NB4 (cell line): ENCODE data around the gene GARNL3.

Experiments
- CTCF ChIP-seq: IDR thresholded peaks from one replicate; pipeline ENCODE4 v1.5.1; 2012; ENCODE audit warnings: low read depth, low read length
- MYC ChIP-seq: IDR thresholded peaks from 2 replicates; pipeline ENCODE4 v1.6.1; 2011; ENCODE audit warnings: low read depth, low read length
- POLR2A ChIP-seq: IDR thresholded peaks from 2 replicates; pipeline ENCODE4 v1.6.1; 2011; ENCODE audit warnings: mild to moderate bottlenecking; ENCODE audit not compliant: insufficient read length; ENCODE audit errors: extremely low read depth

DNA sequence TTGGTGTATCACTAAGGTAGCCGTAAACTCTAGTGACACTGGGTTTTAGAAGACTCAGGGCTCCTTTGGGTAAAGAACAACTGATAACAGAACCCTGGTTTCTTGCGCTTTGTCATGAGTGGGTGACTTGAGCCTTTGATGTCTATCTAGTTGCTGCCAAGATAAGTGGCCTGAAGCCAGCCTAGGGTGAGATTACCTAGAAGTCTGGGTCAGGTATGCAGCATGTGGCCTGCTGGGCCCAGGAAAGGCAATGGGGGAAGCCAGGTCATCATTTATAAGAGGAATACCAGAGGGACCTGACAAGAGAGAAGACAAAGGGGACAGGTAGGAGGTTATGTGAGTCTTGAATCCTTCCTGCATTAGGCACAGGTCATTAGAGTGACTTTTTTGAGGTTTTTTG is 23.2 kb upstream of the GARNL3 start:
- no peak for TF ChIP-seq CTCF
- TF ChIP-seq POLR2A: no peak
- TF ChIP-seq MYC: no peak
